22Rv1 (cell line): ENCODE measurements around the gene DLG5.

Experiments used
- CTCF ChIP-seq: fragments of 450-650 bp; IDR thresholded peaks from 2 replicates; pipeline ENCODE4 v1.5.1; 2017; ENCODE audit warnings: mild to moderate bottlenecking
- ZFX ChIP-seq: fragments of 450-650 bp; IDR thresholded peaks from 2 replicates; pipeline ENCODE4 v1.6.1; 2017; ENCODE audit warnings: antibody characterized with exemption, borderline replicate concordance

DNA sequence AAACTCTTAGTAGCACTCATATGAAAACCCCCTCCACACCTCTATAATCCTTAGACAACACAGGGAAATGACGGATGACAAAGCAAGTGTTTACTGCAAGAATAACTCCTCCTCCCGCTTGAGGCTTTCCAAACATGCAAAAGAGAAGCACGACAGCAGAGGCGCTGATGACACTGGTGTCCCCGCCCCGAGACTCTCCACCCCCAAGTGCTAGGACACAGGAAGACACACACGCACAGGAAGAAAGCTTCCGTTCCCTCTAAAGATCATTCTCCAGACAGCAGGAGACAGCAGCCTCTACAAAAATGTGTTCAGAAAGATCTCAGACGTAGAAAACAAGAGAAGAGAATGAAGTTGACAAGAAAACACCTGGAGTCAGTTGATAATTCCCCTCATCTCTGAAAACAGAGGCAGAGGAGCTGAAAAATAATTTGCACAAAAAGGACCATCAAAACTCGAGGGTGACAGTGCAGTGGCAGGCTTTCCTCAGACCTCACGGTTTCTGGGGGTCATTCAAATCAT, 90.2 kb downstream of the DLG5 start:
- no peak for TF ChIP-seq CTCF
- no peak for TF ChIP-seq ZFX
